HCT116 (cell line): ENCODE measurements around the gene CACNA2D3. TPM values are rescaled to one million over a fixed set of nuclear protein-coding genes. Genes with fewer than 3 reads are reported as not detected.
"Not testable (repeated sequence)": the region's sequence is repeated elsewhere in the genome, so short reads cannot be mapped to it uniquely, and the experiment has no call there.

Source experiments
- ATAC-seq: fragments of 200-7000 bp; cut with Tn5 transposase; 2 replicates; pipeline ENCODE4 v1.9.1; 2020; ENCODE audit warnings: mild to moderate bottlenecking, moderate library complexity
- BruUV-seq: library from RNA; stranded (reverse); fragments of 400-500 nt; replicated peaks from 2 replicates; lab custom pipeline; 2021; lab: Mats Ljungman, UMichigan
- CTCF ChIA-PET: fragments of 300-600 bp; sonication (Branson Sonifier 250); formaldehyde crosslinking; loops from one replicate; lab custom pipeline; 2021; ENCODE audit warnings: antibody characterized with exemption; lab: Charles Lee
- POLR2A ChIA-PET: fragments of 300-600, 350-600 bp; sonication (Branson Sonifier 250); formaldehyde crosslinking; loops from one replicate; lab custom pipeline; 2021; ENCODE audit warnings: antibody characterized with exemption; lab: Charles Lee
- RAD21 ChIA-PET, 2 experiments: fragments of 300-600 bp; sonication (Branson Sonifier 250); formaldehyde crosslinking; loops; one replicate each; lab custom pipeline; 2023; ENCODE audit warnings: low total read pairs in 2 of 2; ENCODE audit not compliant: uncharacterized antibody in 2 of 2, unreplicated experiment in 2 of 2, low non-redundant PET in 1 of 2; lab: Charles Lee
- DNase-seq: peaks from one replicate; pipeline ENCODE4 v3.0.0-alpha.2; 2010; ENCODE audit warnings: low read depth, low spot score
- H2AFZ ChIP-seq: fragments of 200-600 bp; shearing (Covaris generic), sonication (generic); 2 replicates; pipeline ENCODE4 v1.6.1; 2017; ENCODE audit warnings: low read depth, mixed run types, mixed read lengths, antibody characterized with exemption, low read length; ENCODE audit not compliant: poor library complexity, severe bottlenecking
- H3K27ac ChIP-seq: 2 replicates; pipeline ENCODE4 v1.5.1; 2012; ENCODE audit warnings: low read depth, low read length
- H3K27me3 ChIP-seq: fragments of 200-600 bp; sonication (generic); 2 replicates; pipeline ENCODE4 v1.6.1; 2016; ENCODE audit warnings: mixed run types, low read length, mixed read lengths; ENCODE audit not compliant: insufficient read depth
- H3K36me3 ChIP-seq, 2 experiments: fragments of 200-500 bp in 1 of 2; fragments of 200-600 bp in 1 of 2; sonication (Bioruptor generic) in 1 of 2; sonication (generic) in 1 of 2; 2 replicates each; pipeline versions ENCODE4 v1.5.1 to v1.6.1; 2014 to 2016; ENCODE audit warnings: low read length in 2 of 2, inconsistent platforms in 1 of 2, mixed read lengths in 1 of 2, mixed run types in 1 of 2; ENCODE audit not compliant: insufficient read depth in 2 of 2, control insufficient read depth in 1 of 2
- H3K4me1 ChIP-seq, 2 experiments: fragments of 200-600 bp in 1 of 2; sonication (generic) in 1 of 2; 2 replicates each; pipeline versions ENCODE4 v1.5.1 to v1.6.1; 2012 to 2017; ENCODE audit warnings: low read length in 2 of 2, inconsistent platforms in 1 of 2, mild to moderate bottlenecking in 1 of 2, mixed read lengths in 1 of 2, mixed run types in 1 of 2, moderate library complexity in 1 of 2; ENCODE audit not compliant: insufficient read depth in 2 of 2, control insufficient read depth in 1 of 2
- H3K4me2 ChIP-seq: fragments of 200-600 bp; sonication (generic); 2 replicates; pipeline ENCODE4 v1.6.1; 2017; ENCODE audit warnings: mixed run types, low read length, mixed read lengths
- H3K4me3 ChIP-seq, 2 experiments: fragments of 200-600 bp in 1 of 2; sonication (generic) in 1 of 2; replicated peaks in 1 of 2; 2 replicates each; pipeline ENCODE4 v1.5.1; 2011 to 2016; ENCODE audit warnings: low read length in 2 of 2, control low read depth in 1 of 2, low read depth in 1 of 2, mild to moderate bottlenecking in 1 of 2, mixed read lengths in 1 of 2, mixed run types in 1 of 2
- H3K79me2 ChIP-seq: fragments of 200-600 bp; sonication (generic); 2 replicates; pipeline ENCODE4 v1.6.1; 2017; ENCODE audit warnings: mild to moderate bottlenecking, mixed run types, low read length, moderate library complexity, mixed read lengths; ENCODE audit not compliant: insufficient read depth
- H3K9ac ChIP-seq: fragments of 200-600 bp; sonication (generic); 2 replicates; pipeline ENCODE4 v1.6.1; 2016; ENCODE audit warnings: low read length, mixed read lengths
- H3K9me2 ChIP-seq: fragments of 200-600 bp; sonication (generic), shearing (Covaris generic); 2 replicates; pipeline ENCODE4 v1.6.1; 2017; ENCODE audit warnings: mixed run types, mild to moderate bottlenecking, moderate library complexity; ENCODE audit not compliant: insufficient read depth
- H3K9me3 ChIP-seq, 2 experiments: fragments of 200-500 bp in 1 of 2; fragments of 200-600 bp in 1 of 2; sonication (Bioruptor generic) in 1 of 2; sonication (generic) in 1 of 2; 2 replicates each; pipeline ENCODE4 v1.6.1; 2014 to 2017; ENCODE audit warnings: low read length in 2 of 2, mixed read lengths in 2 of 2, inconsistent platforms in 1 of 2, low read depth in 1 of 2, mild to moderate bottlenecking in 1 of 2, mixed run types in 1 of 2, moderate library complexity in 1 of 2; ENCODE audit not compliant: control insufficient read depth in 1 of 2, insufficient read depth in 1 of 2
- H4K20me1 ChIP-seq: fragments of 200-600 bp; sonication (generic), shearing (Covaris generic); 2 replicates; pipeline ENCODE4 v1.6.1; 2017; ENCODE audit warnings: mixed run types, mild to moderate bottlenecking, moderate library complexity; ENCODE audit not compliant: insufficient read depth
- CBX3 ChIP-seq: IDR thresholded peaks from 2 replicates; pipeline ENCODE4 v1.6.1; 2012; ENCODE audit warnings: low read depth
- RAD21 ChIP-seq: IDR thresholded peaks from 2 replicates; pipeline ENCODE4 v1.6.1; 2012; ENCODE audit warnings: low read depth, mild to moderate bottlenecking
- SIN3A ChIP-seq: IDR thresholded peaks from 2 replicates; pipeline ENCODE4 v1.6.1; 2012; ENCODE audit warnings: low read depth
- SP1 ChIP-seq: IDR thresholded peaks from 2 replicates; pipeline ENCODE4 v1.6.1; 2012; ENCODE audit warnings: low read depth
- YY1 ChIP-seq: IDR thresholded peaks from 2 replicates; pipeline ENCODE4 v1.6.1; 2011; ENCODE audit warnings: low read length, low read depth, moderate library complexity, mild to moderate bottlenecking; ENCODE audit not compliant: insufficient replicate concordance; ENCODE audit errors: extremely low read depth
- intact Hi-C: fragments of 100-400 bp; cut with micrococcal nuclease; formaldehyde crosslinking; loops from 2 replicates; pipeline ENCODE4 v1.10.0; 2022
- total RNA-seq: library from RNA; stranded (reverse); gene quantifications from one replicate; pipeline ENCODE4 v1.2.1, GENCODE V29; 2021; ENCODE audit not compliant: unreplicated experiment
- TF ChIP-seq, protein P1 (sequence below), 3 experiments: fragments of 200-600 bp in 1 of 3; sonication (generic) in 1 of 3; IDR thresholded peaks in 2 of 3; conservative IDR thresholded peaks in 1 of 3; 2 replicates each; pipeline ENCODE4 v1.5.1; 2012 to 2017; ENCODE audit warnings: low read depth in 2 of 3, low read length in 2 of 3, antibody characterized with exemption in 1 of 3, borderline replicate concordance in 1 of 3, control low read depth in 1 of 3, mild to moderate bottlenecking in 1 of 3, mixed read lengths in 1 of 3, mixed run types in 1 of 3, moderate library complexity in 1 of 3; ENCODE audit not compliant: insufficient read depth in 1 of 3

Gene CACNA2D3
- total RNA-seq, 1 experiment from 2014 or later = 0.20 TPM

DNA sequence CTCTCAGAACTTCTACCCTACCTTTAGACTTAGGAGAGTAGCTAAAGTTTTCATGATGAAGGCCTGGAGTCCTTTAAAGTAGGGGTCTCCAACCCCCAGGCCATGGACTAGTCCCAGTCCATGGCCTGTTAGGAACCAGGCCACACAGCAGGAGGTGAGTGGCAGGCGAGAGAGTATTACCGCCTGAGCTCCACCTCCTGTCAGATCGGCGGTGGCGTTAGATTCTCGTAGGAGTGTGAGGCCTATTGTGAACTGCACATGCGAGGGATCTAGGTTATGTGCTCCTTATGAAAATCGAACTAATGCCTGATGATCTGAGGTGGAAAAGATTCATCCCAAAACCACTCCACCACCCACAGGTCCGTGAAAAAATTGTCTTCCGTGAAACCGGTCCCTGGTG lies 18.3 kb upstream of the CACNA2D3 start:
- TF ChIP-seq, protein P1, sequence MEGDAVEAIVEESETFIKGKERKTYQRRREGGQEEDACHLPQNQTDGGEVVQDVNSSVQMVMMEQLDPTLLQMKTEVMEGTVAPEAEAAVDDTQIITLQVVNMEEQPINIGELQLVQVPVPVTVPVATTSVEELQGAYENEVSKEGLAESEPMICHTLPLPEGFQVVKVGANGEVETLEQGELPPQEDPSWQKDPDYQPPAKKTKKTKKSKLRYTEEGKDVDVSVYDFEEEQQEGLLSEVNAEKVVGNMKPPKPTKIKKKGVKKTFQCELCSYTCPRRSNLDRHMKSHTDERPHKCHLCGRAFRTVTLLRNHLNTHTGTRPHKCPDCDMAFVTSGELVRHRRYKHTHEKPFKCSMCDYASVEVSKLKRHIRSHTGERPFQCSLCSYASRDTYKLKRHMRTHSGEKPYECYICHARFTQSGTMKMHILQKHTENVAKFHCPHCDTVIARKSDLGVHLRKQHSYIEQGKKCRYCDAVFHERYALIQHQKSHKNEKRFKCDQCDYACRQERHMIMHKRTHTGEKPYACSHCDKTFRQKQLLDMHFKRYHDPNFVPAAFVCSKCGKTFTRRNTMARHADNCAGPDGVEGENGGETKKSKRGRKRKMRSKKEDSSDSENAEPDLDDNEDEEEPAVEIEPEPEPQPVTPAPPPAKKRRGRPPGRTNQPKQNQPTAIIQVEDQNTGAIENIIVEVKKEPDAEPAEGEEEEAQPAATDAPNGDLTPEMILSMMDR (IDR thresholded peaks at IDR 0.05 in 2 of 3, conservative IDR thresholded peaks at IDR 0.05 in 1 of 3; ENCODE audit: borderline replicate concordance in 1 of 3, insufficient read depth in 1 of 3, low read depth in 2 of 3, low read length in 2 of 3) = no peak
- TF ChIP-seq RAD21 (no peak), YY1 (no peak), SP1 (no peak), CBX3 (no peak), SIN3A (no peak)
- CTCF ChIA-PET = no interaction called here
- H3K9me2 ChIP-seq = no peaks in the 10 kb centered on the region
- RAD21 ChIA-PET = no interaction called here
- H3K4me1 ChIP-seq = no peaks in the 10 kb centered on the region
- H2AFZ ChIP-seq = no peak overlapping the region
- DNase-seq (no peak), ATAC-seq (no peak)
- H3K79me2 ChIP-seq = no peaks in the 10 kb centered on the region
- intact Hi-C loops = no loop called here
- no peaks in the 10 kb centered on the region for H3K27me3 ChIP-seq
- peaks cover 0 to 3% of the 10 kb centered on the region in 2 experiments; a peak in 1 of 4 replicates for H3K9me3 ChIP-seq
- H4K20me1 ChIP-seq = no peaks in the 10 kb centered on the region
- H3K27ac ChIP-seq = no peak overlapping the region
- no TSS peak for BruUV-seq
- no peak overlapping the region for H3K4me3 ChIP-seq
- H3K36me3 ChIP-seq = no peaks in the 10 kb centered on the region
- POLR2A ChIA-PET = no interaction called here
- no peak overlapping the region for H3K9ac ChIP-seq
- no peak overlapping the region for H3K4me2 ChIP-seq

DNA sequence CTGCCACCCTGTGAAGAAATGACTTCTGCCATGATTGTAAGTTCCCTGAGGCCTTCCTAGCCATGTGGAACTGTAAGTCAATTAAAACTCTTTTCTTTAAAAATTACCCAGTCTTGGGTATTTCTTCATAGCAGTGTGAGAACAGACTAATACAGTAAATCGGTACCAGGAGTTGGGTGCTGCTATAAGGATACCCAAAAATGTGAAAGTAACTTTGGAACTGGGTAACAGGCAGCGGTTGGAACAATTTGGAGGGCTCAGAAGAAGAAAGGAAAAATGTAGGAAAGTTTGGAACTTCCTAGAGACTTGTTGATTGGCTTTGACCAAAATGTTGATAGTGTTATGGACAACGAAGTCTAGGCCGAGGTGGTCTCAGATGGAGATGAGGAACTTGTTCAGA lies 6.2 kb upstream of the CACNA2D3 start:
- intact Hi-C loops, H4K20me1 ChIP-seq, RAD21 ChIA-PET, H3K4me1 ChIP-seq, POLR2A ChIA-PET, H3K36me3 ChIP-seq, ATAC-seq, DNase-seq, H3K9me3 ChIP-seq, H3K27me3 ChIP-seq, CTCF ChIA-PET, H3K27ac ChIP-seq, H3K9ac ChIP-seq, BruUV-seq, H2AFZ ChIP-seq, H3K9me2 ChIP-seq, H3K4me3 ChIP-seq, H3K4me2 ChIP-seq, H3K79me2 ChIP-seq: not testable (repeated sequence)
